K562 (cell line): Measurements from ENCODE around the gene SHE.

Source experiments
- CREB1 ChIP-seq, 2 experiments: sonication (generic) in 1 of 2; formaldehyde crosslinking in 1 of 2; IDR thresholded peaks; 2 replicates each; pipeline versions ENCODE4 v1.6.1 to v1.8.0; 2012 to 2022; ENCODE audit warnings: inconsistent platforms in 1 of 2, mild to moderate bottlenecking in 1 of 2, missing genetic modification reagents in 1 of 2, moderate library complexity in 1 of 2
- CTBP1 ChIP-seq: fragments of 450-650 bp; IDR thresholded peaks from 2 replicates; pipeline ENCODE4 v1.6.1; 2016; ENCODE audit warnings: borderline replicate concordance
- CTCF ChIP-seq, 3 experiments: IDR thresholded peaks in 2 of 3; conservative IDR thresholded peaks in 1 of 3; 2 replicates each; pipeline ENCODE4 v1.5.1; 2011 to 2012; ENCODE audit warnings: low read length in 3 of 3, mild to moderate bottlenecking in 3 of 3, control low read depth in 2 of 3, improper control_type of control experiment in 1 of 3, inconsistent platforms in 1 of 3, low read depth in 1 of 3, mixed read lengths in 1 of 3, moderate library complexity in 1 of 3; ENCODE audit not compliant: insufficient read depth in 2 of 3
- POLR2A ChIP-seq: fragments of 450-650 bp; conservative IDR thresholded peaks from 2 replicates; pipeline ENCODE4 v1.6.1; 2016
- SAP30 ChIP-seq: fragments of 200-600 bp; sonication (generic); IDR thresholded peaks from 2 replicates; pipeline ENCODE4 v1.6.1; 2012; ENCODE audit warnings: borderline replicate concordance, low read depth, mild to moderate bottlenecking, moderate library complexity, low read length, control low read depth, inconsistent platforms; ENCODE audit not compliant: insufficient read depth, poor library complexity, severe bottlenecking
- ZNF12 ChIP-seq: sonication (generic); formaldehyde crosslinking; IDR thresholded peaks from 2 replicates; pipeline ENCODE4 v1.4.0; 2020; ENCODE audit warnings: mild to moderate bottlenecking, missing genetic modification reagents

- no peak for TF ChIP-seq SAP30
- no peak for TF ChIP-seq ZNF12 (CRISPR knock-in tag)
- TF ChIP-seq CTCF (IDR thresholded peaks at IDR 0.05 in 2 of 3, conservative IDR thresholded peaks at IDR 0.05 in 1 of 3; ENCODE audit: insufficient read depth in 2 of 3, low read depth in 1 of 3, low read length in 3 of 3), result no peak
- no peak for TF ChIP-seq POLR2A
- TF ChIP-seq CREB1 (IDR thresholded peaks at IDR 0.05), result no peak
- no peak for TF ChIP-seq CREB1 (CRISPR knock-in tag; IDR thresholded peaks at IDR 0.05)
- no peak for TF ChIP-seq CTBP1
These were observed 49.1 kb downstream of the SHE start for GRCh38 chr1:154453161-154453560.
